Hepatocyte (in vitro differentiated cells): Measurements from ENCODE around the gene SLC44A4. TPM values are rescaled to one million over a fixed set of nuclear protein-coding genes. Genes with fewer than 3 reads are reported as not detected.

Source experiments
- DNase-seq: peaks from one replicate; pipeline ENCODE4 v3.0.0-alpha.2; 2016; ENCODE audit warnings: low spot score
- H2AFZ ChIP-seq: fragments of 200-600 bp; sonication (generic); 2 replicates; pipeline ENCODE4 v1.6.0; 2016; ENCODE audit warnings: antibody characterized with exemption, mild to moderate bottlenecking
- H3K27ac ChIP-seq: fragments of 200-600 bp; sonication (generic); 2 replicates; pipeline ENCODE4 v1.5.1; 2016; ENCODE audit warnings: mild to moderate bottlenecking
- H3K27me3 ChIP-seq: fragments of 200-600 bp; sonication (generic); 2 replicates; pipeline ENCODE4 v1.6.1; 2016
- H3K36me3 ChIP-seq: fragments of 200-600 bp; sonication (generic); replicated peaks from 2 replicates; pipeline ENCODE4 v1.5.1; 2016; ENCODE audit warnings: low read depth; ENCODE audit not compliant: insufficient read depth
- H3K4me1 ChIP-seq: fragments of 200-600 bp; sonication (generic); 2 replicates; pipeline ENCODE4 v1.5.1; 2016; ENCODE audit warnings: mild to moderate bottlenecking, moderate library complexity; ENCODE audit not compliant: insufficient read depth
- H3K4me2 ChIP-seq: fragments of 200-600 bp; sonication (generic); 2 replicates; pipeline ENCODE4 v1.6.0; 2016
- H3K4me3 ChIP-seq: fragments of 200-600 bp; sonication (generic); 2 replicates; pipeline ENCODE4 v1.5.1; 2016; ENCODE audit warnings: mild to moderate bottlenecking
- H3K79me2 ChIP-seq: fragments of 200-600 bp; sonication (generic); 2 replicates; pipeline ENCODE4 v1.6.0; 2017; ENCODE audit warnings: mild to moderate bottlenecking
- H3K9me2 ChIP-seq: fragments of 200-600 bp; sonication (generic); replicated peaks from 2 replicates; pipeline ENCODE4 v1.6.0; 2017; ENCODE audit warnings: mild to moderate bottlenecking; ENCODE audit not compliant: insufficient read depth
- H3K9me3 ChIP-seq: fragments of 200-600 bp; sonication (generic); 2 replicates; pipeline ENCODE4 v1.5.1; 2016; ENCODE audit warnings: low read depth, mild to moderate bottlenecking
- H4K20me1 ChIP-seq: fragments of 200-600 bp; sonication (generic); 2 replicates; pipeline ENCODE4 v1.6.0; 2016; ENCODE audit warnings: mild to moderate bottlenecking; ENCODE audit not compliant: insufficient read depth, poor library complexity, severe bottlenecking
- EZH2 ChIP-seq: fragments of 200-600 bp; sonication (generic); IDR thresholded peaks from 2 replicates; pipeline ENCODE4 v1.6.1; 2016; ENCODE audit warnings: antibody characterized with exemption, mild to moderate bottlenecking, borderline replicate concordance
- EZH2phosphoT487 ChIP-seq: fragments of 200-600 bp; sonication (generic); IDR thresholded peaks from one replicate; pipeline ENCODE4 v1.6.1; 2018; ENCODE audit warnings: antibody characterized with exemption, mild to moderate bottlenecking, low read depth, moderate library complexity; ENCODE audit not compliant: unreplicated experiment, severe bottlenecking
- WGBS: methylation state at CpG from one replicate; pipeline ENCODE4 v1.1.6; 2016; ENCODE audit warnings: low lambda C conversion rate; ENCODE audit errors: missing lambda C conversion rate; 5-methylcytosine and 5-hydroxymethylcytosine counted together
- polyA plus RNA-seq: library from polyadenylated mRNA; unstranded; fragments of >200 nt; fragmentation: Nextera tagmentation; extraction: Ambion mirVana; gene quantifications from 2 replicates; pipeline ENCODE4 v1.2.1, GENCODE V29; 2016
- total RNA-seq: library from RNA; depleted of rRNA; stranded (reverse); fragments of >200 nt; gene quantifications from 2 replicates; pipeline ENCODE4 v1.2.3, GENCODE V29; 2014
- TF ChIP-seq, protein P1 (sequence below): fragments of 200-600 bp; sonication (generic); IDR thresholded peaks from 2 replicates; pipeline ENCODE4 v1.5.1; 2016; ENCODE audit warnings: antibody characterized with exemption, mild to moderate bottlenecking; ENCODE audit not compliant: poor library complexity

The SLC44A4 gene
- total and polyA plus RNA-seq, 2 experiments from 2014 or later, result 76.2 to 90.8 TPM

DNA sequence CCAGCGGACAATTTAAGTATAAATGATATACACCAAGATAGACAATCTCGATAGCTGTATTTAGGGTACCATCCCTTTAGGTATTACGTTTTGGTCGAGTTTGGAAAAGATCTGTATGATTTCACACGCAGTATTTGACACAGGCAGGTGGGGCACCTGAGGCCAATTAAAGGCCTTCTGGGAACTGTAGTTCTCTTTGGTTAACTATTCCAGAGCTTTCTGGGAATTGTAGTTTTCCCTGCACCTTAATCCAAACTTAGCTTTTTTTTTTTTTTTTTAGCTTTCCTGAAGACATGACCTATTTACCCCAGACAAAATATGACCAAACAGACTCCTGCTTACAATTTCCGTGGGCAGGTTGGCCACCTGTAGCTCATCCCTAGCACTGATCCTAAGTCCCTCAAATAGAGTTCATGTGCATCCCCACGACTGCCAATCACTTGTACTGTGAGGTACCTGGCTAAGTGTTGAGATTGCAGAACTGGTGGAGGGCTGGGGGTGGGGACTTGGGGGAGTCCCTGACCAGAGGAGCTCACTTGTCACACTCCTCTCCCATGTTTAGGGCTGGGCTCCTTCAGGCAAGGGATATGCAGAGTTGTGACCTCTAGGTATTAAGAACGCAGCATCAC lies 19.7 kb upstream of the SLC44A4 start:
- H2AFZ ChIP-seq, result peak overlapping the region; percentile 69
- H3K27ac ChIP-seq, result peak overlapping the region; percentile 70
- DNase-seq, result peak; percentile 69
- 16% methylated on average over 8 of the region's 8 CpGs for WGBS
- no peaks in the 10 kb centered on the region for H3K36me3 ChIP-seq
- peaks cover 37% of the 10 kb centered on the region for H3K79me2 ChIP-seq
- H3K4me3 ChIP-seq, result peak overlapping the region; percentile 63
- TF ChIP-seq EZH2phosphoT487 (no peak), EZH2 (no peak)
- TF ChIP-seq, protein P1, sequence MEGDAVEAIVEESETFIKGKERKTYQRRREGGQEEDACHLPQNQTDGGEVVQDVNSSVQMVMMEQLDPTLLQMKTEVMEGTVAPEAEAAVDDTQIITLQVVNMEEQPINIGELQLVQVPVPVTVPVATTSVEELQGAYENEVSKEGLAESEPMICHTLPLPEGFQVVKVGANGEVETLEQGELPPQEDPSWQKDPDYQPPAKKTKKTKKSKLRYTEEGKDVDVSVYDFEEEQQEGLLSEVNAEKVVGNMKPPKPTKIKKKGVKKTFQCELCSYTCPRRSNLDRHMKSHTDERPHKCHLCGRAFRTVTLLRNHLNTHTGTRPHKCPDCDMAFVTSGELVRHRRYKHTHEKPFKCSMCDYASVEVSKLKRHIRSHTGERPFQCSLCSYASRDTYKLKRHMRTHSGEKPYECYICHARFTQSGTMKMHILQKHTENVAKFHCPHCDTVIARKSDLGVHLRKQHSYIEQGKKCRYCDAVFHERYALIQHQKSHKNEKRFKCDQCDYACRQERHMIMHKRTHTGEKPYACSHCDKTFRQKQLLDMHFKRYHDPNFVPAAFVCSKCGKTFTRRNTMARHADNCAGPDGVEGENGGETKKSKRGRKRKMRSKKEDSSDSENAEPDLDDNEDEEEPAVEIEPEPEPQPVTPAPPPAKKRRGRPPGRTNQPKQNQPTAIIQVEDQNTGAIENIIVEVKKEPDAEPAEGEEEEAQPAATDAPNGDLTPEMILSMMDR, result no peak
- no peaks in the 10 kb centered on the region for H3K9me2 ChIP-seq
- no peaks in the 10 kb centered on the region for H4K20me1 ChIP-seq
- no peaks in the 10 kb centered on the region for H3K9me3 ChIP-seq
- peaks cover 21% of the 10 kb centered on the region for H3K4me1 ChIP-seq
- peak overlapping the region; percentile 89 for H3K4me2 ChIP-seq
- H3K27me3 ChIP-seq, result no peaks in the 10 kb centered on the region

DNA sequence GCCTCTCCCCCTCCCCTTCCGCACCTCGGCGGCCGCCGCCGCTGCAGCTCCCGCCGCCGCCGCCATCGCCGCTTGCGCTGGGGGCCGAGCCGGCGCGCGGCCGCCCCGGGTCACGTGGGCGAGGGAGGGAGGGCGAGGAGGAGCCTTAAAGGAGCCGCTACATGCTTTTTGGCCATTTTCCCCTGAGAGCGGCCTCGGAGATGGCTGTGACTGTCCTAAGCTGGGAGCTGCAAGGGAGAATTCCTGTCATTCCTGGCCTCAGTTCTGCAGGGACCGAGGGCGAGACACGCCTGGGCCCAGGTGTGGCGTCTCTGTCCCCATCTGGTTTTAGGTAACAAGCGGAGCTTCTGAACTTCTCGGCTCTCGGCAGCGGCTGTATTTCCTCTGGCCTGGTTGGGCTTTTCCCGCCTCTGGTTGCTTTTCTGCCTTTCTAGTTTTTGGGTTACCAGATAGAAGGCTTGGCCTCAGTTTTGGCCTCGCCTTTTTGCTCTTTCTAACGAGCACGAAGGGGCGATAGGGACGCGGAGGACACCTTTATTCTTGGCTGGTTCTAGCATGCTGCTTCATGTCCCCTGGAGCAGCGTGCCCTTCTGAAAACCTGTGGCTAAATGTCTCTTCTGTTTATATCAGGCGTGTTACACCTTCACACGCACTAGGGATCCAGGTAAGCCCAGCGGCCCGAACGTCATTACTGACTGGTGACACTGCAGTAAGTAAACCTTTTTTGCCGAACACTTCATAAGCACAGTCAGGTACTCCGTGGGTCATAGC lies 19.0 kb upstream of the SLC44A4 start, which contains the start of gene EHMT2:
Gene EHMT2 (minus strand): TSS at position 87 of the 771 bp plus-strand sequence. CDS start 21 bp downstream, at position 66.
- no peaks in the 10 kb centered on the region for H3K36me3 ChIP-seq
- no peaks in the 10 kb centered on the region for H3K9me2 ChIP-seq
- H3K4me1 ChIP-seq, result peaks cover 17% of the 10 kb centered on the region
- no peaks in the 10 kb centered on the region for H3K9me3 ChIP-seq
- H3K27me3 ChIP-seq, result no peaks in the 10 kb centered on the region
- DNase-seq, result peak; percentile 95
- H3K79me2 ChIP-seq, result peaks cover 37% of the 10 kb centered on the region
- peak within 1 kb of the TSS; percentile 99 for H3K4me3 ChIP-seq
- TF ChIP-seq EZH2, result no peak
- TF ChIP-seq, protein P1, result no peak
- no peak for TF ChIP-seq EZH2phosphoT487
- 1% methylated on average over 42 of the region's 49 CpGs for whole genome bisulfite sequencing
- no peaks in the 10 kb centered on the region for H4K20me1 ChIP-seq
- peak within 1 kb of the TSS; percentile 98 for H2AFZ ChIP-seq
- peak within 1 kb of the TSS; percentile 73 for H3K27ac ChIP-seq
- peak within 1 kb of the TSS; percentile 97 for H3K4me2 ChIP-seq

DNA sequence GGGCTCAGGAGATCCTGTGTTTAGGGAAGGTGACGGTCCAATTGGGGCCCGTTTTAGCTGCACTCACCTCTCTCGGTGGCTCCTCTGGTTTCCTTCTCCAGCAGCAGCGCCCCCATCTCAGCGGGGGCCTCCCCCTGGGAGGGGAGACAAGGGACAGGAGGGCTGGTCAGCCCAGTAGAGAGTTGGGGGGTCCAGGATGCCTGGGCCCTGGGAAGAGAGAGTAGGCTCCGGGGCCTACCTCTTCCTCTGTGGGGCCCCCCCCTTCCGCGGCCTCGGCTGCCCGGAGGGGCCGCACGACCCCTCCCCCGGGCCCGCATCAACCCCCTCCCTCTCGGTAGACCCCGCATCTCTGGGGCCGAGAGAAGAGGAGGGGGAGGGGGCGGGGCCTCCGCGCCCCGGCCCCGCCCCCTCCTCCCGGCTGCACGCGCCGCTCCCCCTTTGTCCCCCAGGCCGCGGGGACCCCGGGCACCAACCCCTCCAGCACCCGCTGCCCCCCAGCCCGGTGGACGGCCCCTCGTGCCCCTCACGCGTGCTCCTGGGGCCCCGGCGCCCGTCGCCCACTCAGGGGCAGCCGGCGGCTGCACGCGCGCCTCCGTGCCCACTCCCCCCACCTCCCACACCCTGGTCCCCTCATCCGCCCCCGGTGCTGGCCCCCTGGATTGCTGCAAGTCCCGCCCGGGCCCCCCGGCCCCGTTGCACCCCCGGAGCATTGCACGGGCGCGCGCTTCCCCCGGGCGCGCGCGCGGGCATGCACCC lies 18.2 kb upstream of the SLC44A4 start:
- Histone ChIP-seq H3K27ac (peak overlapping the region; percentile 73), H3K9me3 (no peaks in the 10 kb centered on the region), H3K4me3 (peak overlapping the region; percentile 99), H3K27me3 (no peaks in the 10 kb centered on the region), H3K9me2 (no peaks in the 10 kb centered on the region), H3K79me2 (peaks cover 37% of the 10 kb centered on the region), H4K20me1 (no peaks in the 10 kb centered on the region), H2AFZ (peak overlapping the region; percentile 98), H3K4me2 (peak overlapping the region; percentile 97), H3K36me3 (no peaks in the 10 kb centered on the region), H3K4me1 (peaks cover 14% of the 10 kb centered on the region)
- WGBS, result 10% methylated on average over 5 of the region's 62 CpGs
- TF ChIP-seq EZH2, result no peak
- TF ChIP-seq, protein P1, result no peak
- no peak for TF ChIP-seq EZH2phosphoT487
- peak; percentile 40 for DNase-seq
